Right lung (tissue), 5 donors: ENCODE measurements around the gene VCAN. TPM values are rescaled to one million over a fixed set of nuclear protein-coding genes. Genes with fewer than 3 reads are reported as not detected.

Experiments used
- DNase-seq, 2 donors: peaks; one replicate each; pipeline ENCODE4 v3.0.0-alpha.2; 2013
- polyA plus RNA-seq, 5 donors: library from polyadenylated mRNA; unstranded; fragments of 120-200 nt; gene quantifications; one replicate each; pipeline versions ENCODE4 v1.2.1 to v1.2.3, GENCODE V29; 2013; ENCODE audit warnings: inconsistent platforms in 1 of 5, low replicate concordance in 1 of 5; ENCODE audit not compliant: insufficient read length in 5 of 5, insufficient read depth in 1 of 5

VCAN gene
- polyA plus RNA-seq, 5 donors = 371 to 590 (median 512) TPM

DNA sequence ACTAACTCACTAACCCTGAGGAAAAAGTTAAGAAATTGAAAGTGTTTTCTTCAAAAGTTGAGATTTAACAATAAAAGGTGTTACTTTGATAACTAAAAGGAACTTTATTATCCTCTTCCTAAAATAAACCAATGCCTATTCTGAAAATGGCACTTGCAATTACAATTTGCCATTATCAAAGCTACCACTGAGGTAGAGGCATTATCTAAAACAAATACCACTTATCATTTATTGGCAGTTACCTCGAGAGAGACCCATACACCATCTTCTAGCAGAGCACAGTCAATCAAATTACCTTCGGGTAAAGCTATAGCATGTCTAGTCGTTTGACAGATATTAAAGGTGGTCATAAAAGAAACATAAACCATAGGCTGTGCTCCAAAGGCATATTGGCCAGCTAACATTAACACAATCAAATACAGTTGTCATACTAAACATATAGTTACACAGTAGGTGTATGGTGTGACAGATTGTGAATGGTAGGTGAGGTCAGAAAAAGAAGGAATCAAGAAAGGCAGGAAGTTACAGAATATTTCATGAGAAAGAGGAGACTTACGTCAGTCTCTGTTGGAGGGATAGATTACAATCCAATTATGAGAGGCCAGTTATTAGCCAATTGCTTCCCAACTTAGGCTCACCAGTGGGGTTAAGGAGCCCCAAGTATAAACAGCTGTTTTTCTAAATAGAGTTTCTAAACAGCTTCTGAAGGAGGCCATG is 56.3 kb downstream of the VCAN start:
- no peak for DNase-seq

DNA sequence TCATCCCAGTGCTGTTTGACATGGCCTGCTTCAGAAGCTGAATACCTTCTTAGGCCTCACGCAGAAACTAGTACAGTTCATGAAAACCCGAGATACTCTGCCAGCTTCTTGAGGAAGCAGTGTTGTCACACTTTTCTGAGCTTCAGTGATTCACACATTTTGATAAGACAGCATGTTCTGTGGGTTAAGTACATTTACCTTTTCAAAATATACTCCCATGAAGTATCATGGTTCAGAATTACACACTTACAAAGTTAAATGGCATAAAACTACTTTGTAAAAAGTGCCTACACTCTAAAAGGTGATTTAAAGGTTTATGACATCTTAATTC is 56.9 kb downstream of the VCAN start:
- no peak for DNase-seq

DNA sequence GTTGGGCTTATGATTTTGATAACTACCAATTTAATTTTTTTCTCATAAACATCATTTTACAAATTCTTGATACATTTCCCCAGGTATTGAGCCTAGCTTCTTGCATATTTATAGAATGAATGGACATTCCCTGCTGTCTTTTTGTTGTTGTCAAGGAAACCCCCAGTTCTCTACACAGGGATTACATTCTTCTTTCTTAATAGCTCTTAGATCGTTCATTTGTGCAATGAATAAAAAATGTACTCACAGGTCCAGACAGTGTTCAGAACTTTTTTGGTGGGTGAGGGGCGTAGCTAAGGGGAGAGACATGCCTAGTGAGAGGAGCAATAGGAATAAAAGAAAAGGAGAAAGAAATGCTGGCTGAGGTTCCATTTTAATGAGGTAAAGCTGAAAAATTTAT is 58.6 kb downstream of the VCAN start:
- DNase-seq = no peak

DNA sequence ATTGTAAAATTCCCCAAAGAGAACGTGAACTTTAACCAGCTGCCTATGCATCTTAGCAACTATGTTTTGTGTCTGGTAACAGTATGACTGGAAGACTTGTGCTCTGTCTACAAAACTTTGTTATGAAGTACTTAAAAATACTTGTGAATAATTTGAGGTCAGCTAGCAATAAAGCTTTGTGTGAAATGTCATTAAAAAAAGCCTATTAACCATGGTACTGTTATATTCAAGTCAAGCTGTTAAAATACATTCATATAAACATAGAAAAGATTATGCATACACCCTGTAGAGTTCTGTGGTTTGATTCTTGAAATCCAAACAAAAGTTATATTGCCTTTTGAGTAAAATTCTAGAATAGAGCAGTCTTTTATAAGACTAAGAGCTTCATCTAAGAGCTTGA is 60.1 kb downstream of the VCAN start:
- no peak for DNase-seq

DNA sequence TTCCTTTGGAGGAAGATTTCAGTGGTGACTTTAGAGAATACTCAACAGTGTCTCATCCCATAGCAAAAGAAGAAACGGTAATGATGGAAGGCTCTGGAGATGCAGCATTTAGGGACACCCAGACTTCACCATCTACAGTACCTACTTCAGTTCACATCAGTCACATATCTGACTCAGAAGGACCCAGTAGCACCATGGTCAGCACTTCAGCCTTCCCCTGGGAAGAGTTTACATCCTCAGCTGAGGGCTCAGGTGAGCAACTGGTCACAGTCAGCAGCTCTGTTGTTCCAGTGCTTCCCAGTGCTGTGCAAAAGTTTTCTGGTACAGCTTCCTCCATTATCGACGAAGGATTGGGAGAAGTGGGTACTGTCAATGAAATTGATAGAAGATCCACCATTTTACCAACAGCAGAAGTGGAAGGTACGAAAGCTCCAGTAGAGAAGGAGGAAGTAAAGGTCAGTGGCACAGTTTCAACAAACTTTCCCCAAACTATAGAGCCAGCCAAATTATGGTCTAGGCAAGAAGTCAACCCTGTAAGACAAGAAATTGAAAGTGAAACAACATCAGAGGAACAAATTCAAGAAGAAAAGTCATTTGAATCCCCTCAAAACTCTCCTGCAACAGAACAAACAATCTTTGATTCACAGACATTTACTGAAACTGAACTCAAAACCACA is 67.4 kb downstream of the VCAN start:
- no peak for DNase-seq

DNA sequence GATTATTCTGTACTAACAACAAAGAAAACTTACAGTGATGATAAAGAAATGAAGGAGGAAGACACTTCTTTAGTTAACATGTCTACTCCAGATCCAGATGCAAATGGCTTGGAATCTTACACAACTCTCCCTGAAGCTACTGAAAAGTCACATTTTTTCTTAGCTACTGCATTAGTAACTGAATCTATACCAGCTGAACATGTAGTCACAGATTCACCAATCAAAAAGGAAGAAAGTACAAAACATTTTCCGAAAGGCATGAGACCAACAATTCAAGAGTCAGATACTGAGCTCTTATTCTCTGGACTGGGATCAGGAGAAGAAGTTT is 67.9 kb downstream of the VCAN start:
- DNase-seq = no peak

DNA sequence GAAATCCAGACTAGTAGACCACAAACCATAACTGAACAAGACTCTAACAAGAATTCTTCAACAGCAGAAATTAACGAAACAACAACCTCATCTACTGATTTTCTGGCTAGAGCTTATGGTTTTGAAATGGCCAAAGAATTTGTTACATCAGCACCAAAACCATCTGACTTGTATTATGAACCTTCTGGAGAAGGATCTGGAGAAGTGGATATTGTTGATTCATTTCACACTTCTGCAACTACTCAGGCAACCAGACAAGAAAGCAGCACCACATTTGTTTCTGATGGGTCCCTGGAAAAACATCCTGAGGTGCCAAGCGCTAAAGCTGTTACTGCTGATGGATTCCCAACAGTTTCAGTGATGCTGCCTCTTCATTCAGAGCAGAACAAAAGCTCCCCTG is 68.6 kb downstream of the VCAN start:
- no peak for DNase-seq

DNA sequence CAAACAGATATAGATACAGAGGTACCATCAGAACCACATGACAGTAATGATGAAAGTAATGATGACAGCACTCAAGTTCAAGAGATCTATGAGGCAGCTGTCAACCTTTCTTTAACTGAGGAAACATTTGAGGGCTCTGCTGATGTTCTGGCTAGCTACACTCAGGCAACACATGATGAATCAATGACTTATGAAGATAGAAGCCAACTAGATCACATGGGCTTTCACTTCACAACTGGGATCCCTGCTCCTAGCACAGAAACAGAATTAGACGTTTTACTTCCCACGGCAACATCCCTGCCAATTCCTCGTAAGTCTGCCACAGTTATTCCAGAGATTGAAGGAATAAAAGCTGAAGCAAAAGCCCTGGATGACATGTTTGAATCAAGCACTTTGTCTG is 69.2 kb downstream of the VCAN start:
- DNase-seq = no peak

DNA sequence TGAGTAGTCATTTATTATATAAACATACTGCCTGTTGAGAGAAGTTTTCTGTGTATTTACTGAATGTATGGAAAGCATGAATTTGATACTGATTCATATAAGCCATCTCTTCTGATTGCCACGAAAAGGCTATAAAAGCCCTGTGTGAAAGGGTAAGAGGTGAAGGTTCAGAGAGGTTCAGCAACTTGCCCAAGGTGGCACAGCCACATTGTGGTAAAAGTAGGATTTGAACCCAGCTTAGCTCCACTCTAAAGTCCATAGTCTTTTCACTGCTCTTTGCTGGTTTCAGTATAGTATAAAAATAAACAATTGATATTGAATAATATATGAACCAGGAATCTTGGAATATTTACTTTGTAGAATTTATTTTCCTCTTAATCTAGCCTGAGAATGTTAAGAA is 71.3 kb downstream of the VCAN start:
- DNase-seq = no peak

DNA sequence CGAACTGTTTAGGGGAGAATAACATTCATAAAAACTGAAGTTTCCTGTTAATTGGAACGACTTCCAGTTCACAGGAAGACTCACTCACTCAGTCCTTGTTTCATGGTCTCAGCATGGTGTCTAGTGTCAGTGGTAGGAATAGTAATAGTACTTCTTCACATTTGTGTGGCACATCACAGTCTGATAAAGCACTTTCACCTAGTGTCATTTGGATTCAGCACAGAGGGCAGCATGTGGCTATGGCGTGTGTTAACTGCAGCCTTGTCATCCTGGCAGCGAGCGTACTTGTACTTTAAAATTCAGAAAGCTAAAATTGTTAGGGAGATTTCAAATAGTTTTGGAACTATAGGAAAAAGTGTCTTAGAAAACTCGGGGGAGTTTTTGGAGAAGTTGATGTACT is 72.4 kb downstream of the VCAN start:
- no peak for DNase-seq

DNA sequence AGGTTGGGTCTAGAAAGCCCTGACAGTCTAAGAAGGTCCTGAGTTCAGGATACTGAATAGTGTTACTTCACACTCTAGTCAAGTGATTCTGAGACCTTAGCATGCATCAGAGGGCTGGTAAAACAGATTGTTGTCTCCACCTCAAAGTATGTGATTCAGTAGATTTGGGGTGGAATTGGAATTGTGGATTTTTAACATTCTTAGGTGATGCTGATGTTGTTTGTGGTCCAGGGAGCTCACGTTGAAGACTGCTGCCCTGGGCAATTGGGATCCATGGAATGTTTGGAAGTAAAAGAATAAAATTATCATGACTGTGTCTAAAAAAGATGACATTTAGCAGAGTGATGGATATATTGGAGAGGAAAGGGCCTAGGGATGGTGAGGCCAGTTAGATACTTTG is 75.6 kb downstream of the VCAN start:
- DNase-seq = no peak

DNA sequence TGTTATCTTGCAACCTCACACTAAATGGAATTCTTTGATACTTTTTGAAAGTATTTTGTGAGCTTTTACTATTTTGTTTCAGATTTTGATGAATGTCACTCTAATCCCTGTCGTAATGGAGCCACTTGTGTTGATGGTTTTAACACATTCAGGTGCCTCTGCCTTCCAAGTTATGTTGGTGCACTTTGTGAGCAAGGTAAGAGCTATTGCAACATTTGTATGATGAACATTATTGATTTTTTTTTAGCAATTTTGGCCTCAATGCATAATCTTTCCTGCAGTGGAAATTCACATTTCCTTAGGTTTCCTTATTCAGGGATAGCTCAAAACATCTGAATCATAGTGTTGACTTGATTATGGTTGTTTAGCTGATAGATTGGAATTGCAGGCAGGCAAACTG is 76.3 kb downstream of the VCAN start:
- DNase-seq = no peak

DNA sequence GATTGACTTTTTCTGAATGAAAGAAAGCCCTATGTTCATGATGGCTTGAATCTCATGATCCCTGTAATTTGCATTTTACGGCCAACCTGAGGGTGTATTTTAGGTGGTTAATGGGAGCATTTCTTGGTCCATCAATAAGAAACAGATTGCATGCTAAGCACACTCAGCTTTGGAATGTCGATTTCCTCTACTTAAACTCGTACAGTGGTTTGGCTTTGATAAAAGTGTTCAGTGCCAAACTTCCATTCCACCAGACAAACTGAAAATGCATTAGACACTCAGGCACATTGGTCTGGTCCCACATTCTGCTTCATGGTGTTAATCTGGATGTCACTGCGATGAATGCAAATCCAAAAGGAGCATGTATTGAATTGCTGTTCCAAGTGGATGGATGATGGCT is 77.0 kb downstream of the VCAN start:
- DNase-seq = no peak

DNA sequence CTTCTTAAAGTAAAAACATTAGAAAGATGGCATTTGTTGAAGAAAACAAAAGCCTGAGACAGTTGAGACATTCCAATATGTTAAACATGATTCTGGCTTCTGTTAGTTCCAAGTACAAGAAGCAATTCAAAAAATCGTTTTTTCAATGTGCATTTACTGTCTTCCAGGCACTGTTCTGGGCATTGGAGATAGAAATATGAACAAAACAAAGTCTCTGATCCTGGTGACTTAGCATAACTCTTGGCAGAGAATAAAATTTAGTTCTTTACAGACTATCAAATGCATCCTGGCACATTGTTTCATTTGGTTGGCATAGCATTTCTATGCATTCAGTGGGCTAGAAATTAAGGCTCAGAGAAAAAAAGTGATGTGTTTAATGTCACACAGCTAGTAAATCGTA is 77.5 kb downstream of the VCAN start:
- DNase-seq = no peak

DNA sequence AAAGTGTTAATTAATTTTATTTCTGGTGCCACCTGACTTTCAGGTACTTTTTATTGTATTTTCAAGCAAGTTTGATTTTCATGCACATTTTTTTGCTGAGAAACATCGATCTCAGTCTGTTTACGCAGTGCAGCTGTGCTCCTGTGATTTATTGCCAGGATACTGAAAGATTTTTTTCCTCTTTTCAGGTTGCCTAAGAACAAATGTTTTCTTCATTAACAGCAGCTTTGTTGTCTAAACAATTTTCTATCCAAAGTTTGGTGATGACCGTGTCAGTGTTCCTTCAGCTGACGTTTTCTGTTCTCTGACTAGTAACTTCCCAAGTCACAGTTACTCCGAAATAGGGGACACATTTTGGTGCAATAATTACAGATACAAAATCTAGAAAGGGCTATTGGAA is 78.1 kb downstream of the VCAN start:
- no peak for DNase-seq

DNA sequence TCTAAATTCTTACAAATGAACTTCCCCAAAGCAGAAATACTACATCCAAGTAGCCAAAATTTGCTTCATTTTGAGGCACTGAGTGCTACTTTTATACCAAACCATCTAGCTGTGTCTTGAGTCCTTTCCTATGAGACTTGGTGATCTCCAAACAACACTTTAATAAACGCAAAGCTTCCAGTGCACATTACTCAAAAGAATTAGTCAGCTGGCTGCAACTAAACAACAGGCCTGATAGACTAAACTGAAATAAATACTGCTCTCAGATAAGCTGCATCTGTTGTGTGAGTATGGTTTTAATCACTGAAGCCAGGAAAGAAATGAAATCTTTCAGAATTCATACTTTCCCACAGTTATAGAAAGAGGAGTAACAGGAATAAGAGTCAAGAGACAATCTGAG is 80.3 kb downstream of the VCAN start:
- no peak for DNase-seq

DNA sequence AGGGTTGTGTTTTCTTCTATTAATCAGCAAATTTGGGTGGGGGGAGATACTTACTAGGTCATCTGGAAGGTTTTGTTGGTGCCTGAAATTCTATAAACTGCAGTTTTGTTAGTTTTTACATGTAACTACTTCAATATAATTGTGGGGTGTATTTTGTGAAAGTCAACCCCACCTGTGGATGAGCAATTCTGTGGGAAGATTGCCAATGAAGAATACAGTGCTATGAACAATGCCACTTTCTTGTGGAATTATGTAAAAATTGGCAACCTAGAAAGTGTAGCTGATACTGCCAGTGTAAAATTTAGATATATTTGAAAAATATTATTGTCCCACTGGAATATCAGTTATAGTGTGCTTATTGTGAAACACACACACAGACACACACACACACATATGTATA is 80.7 kb downstream of the VCAN start:
- DNase-seq = no peak

DNA sequence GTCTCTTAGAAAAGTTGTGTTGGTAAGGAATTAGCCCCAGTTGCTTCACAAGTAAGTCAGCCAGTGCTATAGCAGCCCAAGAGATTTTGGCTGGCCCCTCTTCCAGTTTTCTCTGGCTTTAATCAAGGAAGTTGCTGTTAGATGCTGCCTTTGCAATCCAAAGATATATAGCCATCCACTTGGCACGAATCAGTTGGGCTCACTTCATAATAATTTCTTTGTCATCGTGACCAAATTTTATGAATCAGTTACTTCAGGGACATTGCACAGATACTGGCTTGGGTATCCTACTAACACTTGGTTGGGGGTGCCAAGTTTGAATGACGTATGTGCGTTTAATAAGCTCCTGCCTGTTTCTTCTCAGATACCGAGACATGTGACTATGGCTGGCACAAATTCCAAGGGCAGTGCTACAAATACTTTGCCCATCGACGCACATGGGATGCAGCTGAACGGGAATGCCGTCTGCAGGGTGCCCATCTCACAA is 81.5 kb downstream of the VCAN start:
- DNase-seq = no peak

DNA sequence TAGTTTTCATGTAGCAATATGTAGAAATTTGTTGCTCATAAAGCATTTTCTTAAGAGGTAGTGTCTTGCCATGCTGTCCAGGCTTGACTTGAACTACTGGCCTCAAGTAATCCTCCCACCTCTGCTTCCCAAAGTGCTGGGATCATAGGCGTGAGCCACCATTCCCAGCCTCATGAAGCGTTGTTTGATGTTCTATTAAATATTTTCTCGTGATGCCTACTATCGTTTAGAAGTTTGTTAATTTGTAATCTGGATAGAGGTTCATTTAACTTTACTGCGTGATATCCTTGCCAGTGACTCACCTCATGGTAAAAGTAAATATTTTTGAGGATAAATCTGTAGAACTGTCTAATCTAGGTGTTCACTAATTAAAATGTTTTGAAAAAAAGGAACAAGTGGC is 82.6 kb downstream of the VCAN start:
- no peak for DNase-seq

DNA sequence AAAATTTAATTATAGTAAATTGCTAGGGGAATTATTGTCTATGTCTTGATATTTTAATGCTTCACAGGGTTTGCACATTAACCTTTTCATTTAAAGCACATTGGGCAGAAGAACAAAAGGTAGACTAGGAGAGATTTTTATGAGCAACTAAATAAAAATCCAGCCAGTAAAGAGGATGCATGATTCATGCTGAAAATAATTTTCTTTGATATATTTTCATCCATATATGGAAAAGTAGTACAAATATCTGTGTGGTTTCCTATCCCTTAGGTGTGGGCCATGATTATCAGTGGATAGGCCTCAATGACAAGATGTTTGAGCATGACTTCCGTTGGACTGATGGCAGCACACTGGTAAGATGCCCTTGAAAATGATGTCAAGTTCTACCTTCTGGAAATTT is 83.1 kb downstream of the VCAN start:
- DNase-seq = no peak

DNA sequence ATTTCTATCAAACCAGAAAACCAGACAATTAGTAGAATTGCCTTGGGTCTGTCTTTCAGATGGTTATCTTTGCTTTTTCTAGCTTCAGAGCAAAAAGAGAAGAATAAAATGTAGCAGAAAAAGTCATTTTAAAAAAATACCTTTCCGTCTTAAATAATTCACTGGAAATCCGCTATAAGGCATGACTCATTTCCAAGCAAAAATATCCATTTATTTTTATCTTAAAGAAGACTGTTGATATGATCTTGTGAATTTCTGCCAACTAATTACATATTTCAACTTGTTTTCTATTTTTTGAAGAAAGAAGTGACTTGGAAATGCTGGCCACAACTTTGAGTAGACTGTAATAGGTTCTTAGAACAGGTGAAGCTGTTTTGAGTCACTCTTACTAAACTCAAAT is 83.7 kb downstream of the VCAN start:
- DNase-seq = no peak

DNA sequence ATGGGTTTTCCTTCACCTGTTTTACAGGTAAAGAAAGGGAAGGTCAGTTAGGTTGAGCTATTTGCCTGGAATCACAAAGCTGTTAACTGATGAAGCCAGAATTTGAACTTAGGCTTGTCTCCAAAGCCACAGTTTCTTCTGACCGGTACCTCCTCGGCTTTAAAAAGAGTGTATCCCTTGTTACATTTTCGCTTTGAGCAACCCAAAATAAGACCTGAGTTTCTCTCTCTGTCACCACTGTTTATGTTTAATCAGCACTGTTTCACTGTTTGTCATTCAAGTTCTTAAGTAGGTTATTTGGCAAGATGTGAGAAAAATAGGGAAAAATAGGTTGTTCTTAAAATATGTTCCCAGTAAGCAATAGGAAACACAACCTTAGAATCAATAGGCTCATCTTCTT is 84.6 kb downstream of the VCAN start:
- no peak for DNase-seq

DNA sequence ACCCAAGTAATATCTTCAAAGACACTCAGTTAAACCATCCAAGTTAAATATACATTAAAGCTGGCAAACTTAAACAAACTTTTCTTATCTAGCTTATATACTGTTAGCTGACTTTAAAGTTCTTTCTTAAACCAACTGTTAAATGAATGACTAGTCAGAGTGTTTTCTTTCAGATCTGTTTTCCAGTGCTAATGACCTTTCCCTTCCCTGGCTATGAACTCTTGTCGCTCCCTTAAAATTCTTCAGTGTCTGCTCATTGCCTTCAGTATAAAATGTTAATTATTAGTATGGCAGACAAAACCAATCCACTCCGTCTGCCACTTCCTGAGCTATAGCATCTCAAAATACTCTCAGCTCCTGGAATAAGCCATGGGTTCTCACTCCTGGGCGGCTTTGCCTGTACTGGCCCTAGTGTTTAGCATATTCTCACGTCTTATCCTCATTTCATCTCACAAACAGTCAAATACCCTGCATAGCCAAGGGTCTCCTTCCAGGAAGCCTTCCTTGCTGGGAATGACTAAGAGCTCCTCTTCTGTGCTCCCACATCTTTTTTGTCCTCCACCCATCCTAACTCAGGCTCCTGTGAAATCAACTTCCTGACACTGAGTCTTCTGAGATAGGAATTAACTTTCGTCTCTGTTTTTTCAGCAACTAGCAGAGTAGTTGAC is 87.7 kb downstream of the VCAN start:
- no peak for DNase-seq
